Large intestine (tissue), 3 donors: ENCODE results near the gene HIP1. TPM values are rescaled to one million over a fixed set of nuclear protein-coding genes. Genes with fewer than 3 reads are reported as not detected.
"Not testable (repeated sequence)": the region's sequence is repeated elsewhere in the genome, so short reads cannot be mapped to it uniquely, and the experiment has no call there.

Experiments
- DNase-seq, 2 donors: peaks; one replicate each; pipeline versions ENCODE4 v3.0.0 to v3.0.0-alpha.2; 2013
- H3K27ac ChIP-seq: one replicate; pipeline ENCODE4 v1.5.1; 2013; ENCODE audit warnings: low read length
- H3K27me3 ChIP-seq: 2 replicates; pipeline ENCODE4 v1.6.1; 2013; ENCODE audit warnings: low read length; ENCODE audit not compliant: control insufficient read depth, insufficient read depth
- H3K36me3 ChIP-seq: 2 replicates; pipeline ENCODE4 v1.6.1; 2013; ENCODE audit warnings: low read length; ENCODE audit not compliant: control insufficient read depth, insufficient read depth
- H3K4me1 ChIP-seq: one replicate; pipeline ENCODE4 v1.6.1; 2013; ENCODE audit warnings: low read length; ENCODE audit not compliant: control insufficient read depth, insufficient read depth
- H3K4me3 ChIP-seq: one replicate; pipeline ENCODE4 v1.5.1; 2013; ENCODE audit warnings: low read length
- H3K9me3 ChIP-seq: one replicate; pipeline ENCODE4 v1.6.1; 2013; ENCODE audit warnings: mild to moderate bottlenecking, low read depth, low read length, moderate library complexity; ENCODE audit not compliant: control insufficient read depth
- WGBS: methylation state at CpG from one replicate; pipeline ENCODE4 v1.1.5; 2013; ENCODE audit warnings: low lambda C conversion rate; ENCODE audit not compliant: insufficient coverage; 5-methylcytosine and 5-hydroxymethylcytosine counted together
- polyA plus RNA-seq: library from polyadenylated mRNA; unstranded; fragments of 120-200 nt; gene quantifications from one replicate; pipeline ENCODE4 v1.2.1, GENCODE V29; 2013

The HIP1 gene
- polyA plus RNA-seq, 1 donor, result 5.9 TPM

DNA sequence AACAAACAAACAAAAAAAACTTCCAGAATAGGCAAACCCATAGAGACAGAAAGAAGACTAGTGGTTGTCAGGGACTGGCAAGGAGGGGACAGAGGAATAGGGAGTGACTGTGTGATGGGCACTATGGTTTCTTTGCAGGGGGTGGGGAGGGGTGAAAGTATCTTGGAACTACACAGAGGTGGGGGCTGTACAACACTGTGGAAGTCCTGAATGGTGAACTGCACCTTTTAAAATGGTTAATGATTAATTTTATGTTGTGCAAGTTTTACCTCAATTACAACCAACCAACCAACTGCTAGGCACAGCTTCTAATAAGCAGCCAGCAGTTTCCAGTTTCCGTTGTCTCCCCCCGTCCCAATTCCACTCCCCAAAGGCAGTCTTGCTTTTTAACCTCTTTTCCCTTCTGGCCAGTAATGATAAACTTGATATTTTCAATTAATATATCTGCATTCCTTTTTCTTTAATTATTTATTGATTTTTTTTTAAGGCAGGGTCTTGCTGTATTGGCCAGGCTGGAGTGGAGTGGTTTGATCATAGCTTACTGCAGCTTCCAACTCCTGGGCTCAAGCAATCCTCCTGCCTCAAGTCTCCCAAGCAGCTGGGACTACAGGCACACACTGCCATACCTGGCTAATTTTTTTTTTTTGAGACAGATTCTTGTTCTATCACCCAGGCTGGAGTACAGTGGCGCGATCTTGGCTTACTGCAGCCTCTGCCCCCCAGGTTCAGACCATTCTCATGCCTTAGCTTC lies 46.8 kb downstream of the HIP1 start:
- Histone ChIP-seq H3K36me3 (no peaks in the 10 kb centered on the region), H3K4me3 (no peak overlapping the region), H3K27ac (no peak overlapping the region), H3K27me3 (peaks cover 3% of the 10 kb centered on the region), H3K9me3 (no peaks in the 10 kb centered on the region), H3K4me1 (peaks cover 3% of the 10 kb centered on the region)
- no CpG with 5 or more reads among the region's 4 CpGs for WGBS
- DNase-seq, result peak in 1 of 2 donors; percentile 33

DNA sequence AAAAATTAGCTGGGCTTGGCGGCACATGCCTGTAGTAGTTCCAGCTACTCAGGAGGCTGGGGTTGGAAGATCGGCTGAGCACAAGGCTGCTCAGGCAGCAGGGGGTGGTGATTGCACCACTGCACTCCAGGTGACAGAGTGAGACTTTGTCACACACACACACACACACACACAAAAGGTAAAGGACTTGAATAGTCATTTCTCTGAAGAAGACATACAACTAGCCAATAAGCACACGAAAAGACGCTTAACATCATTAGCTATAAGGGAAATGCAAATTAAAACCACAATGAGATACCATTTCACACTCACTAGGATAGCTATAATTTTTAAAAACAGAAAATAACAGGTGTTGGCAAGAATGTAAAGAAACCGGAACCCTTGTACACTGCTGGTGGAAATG lies 48.6 kb downstream of the HIP1 start:
- H3K36me3 ChIP-seq, result no peaks in the 10 kb centered on the region
- 100% methylated on average over 1 of the region's 5 CpGs for WGBS
- no peak for DNase-seq

DNA sequence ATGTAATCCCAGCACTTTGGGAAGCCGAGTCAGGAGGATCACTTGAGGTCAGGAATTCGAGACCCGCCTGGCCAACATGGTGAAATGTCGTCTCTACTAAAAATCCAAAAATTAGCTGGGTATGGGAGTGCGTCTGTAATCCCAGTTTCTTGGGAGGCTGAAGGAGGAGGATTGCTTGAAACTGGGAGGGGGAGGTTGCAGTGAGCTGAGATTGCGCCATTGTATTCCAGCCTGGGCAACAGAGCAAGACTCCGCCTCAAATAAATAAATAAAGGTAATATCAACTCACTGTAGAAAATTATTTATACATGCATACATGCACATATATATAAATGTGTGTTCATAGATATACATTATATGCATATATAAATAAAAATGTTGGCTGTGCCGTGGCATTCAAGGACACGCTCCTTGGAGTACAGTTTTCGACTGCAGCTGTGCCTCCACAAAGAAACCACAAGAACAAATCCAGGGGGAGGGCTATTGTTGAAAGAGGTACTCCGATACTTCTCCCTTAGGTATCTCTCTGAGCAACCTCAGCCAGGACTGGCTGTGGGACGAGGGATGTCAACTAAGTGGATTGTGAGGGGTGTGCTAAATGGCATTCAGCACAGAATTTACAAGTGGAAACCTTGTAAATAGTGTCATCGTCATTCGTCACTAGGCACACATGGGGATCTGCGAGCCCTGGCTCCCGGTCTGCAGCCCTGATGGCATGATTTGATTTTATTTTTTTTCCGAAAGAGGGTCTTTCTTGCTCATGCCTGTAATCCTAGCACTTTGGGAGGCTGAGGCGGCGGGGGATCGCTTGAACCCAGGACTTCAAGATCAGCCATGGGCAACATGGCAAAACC lies 49.3 kb downstream of the HIP1 start:
- no peak overlapping the region for H3K4me3 ChIP-seq
- no peaks in the 10 kb centered on the region for H3K36me3 ChIP-seq
- WGBS, result no CpG with 5 or more reads among the region's 20 CpGs
- H3K9me3 ChIP-seq, result no peaks in the 10 kb centered on the region
- no peak for DNase-seq
- H3K27ac ChIP-seq, result no peak overlapping the region
- H3K27me3 ChIP-seq, result peaks cover 3% of the 10 kb centered on the region
- H3K4me1 ChIP-seq, result peaks cover 3% of the 10 kb centered on the region

More for the DNA sequence above, 48.6 kb downstream of the HIP1 start:
- no peaks in the 10 kb centered on the region for H3K9me3 ChIP-seq
- peaks cover 3% of the 10 kb centered on the region for H3K27me3 ChIP-seq
- H3K4me1 ChIP-seq, result peaks cover 3% of the 10 kb centered on the region
- no peak overlapping the region for H3K4me3 ChIP-seq
- no peak overlapping the region for H3K27ac ChIP-seq

DNA sequence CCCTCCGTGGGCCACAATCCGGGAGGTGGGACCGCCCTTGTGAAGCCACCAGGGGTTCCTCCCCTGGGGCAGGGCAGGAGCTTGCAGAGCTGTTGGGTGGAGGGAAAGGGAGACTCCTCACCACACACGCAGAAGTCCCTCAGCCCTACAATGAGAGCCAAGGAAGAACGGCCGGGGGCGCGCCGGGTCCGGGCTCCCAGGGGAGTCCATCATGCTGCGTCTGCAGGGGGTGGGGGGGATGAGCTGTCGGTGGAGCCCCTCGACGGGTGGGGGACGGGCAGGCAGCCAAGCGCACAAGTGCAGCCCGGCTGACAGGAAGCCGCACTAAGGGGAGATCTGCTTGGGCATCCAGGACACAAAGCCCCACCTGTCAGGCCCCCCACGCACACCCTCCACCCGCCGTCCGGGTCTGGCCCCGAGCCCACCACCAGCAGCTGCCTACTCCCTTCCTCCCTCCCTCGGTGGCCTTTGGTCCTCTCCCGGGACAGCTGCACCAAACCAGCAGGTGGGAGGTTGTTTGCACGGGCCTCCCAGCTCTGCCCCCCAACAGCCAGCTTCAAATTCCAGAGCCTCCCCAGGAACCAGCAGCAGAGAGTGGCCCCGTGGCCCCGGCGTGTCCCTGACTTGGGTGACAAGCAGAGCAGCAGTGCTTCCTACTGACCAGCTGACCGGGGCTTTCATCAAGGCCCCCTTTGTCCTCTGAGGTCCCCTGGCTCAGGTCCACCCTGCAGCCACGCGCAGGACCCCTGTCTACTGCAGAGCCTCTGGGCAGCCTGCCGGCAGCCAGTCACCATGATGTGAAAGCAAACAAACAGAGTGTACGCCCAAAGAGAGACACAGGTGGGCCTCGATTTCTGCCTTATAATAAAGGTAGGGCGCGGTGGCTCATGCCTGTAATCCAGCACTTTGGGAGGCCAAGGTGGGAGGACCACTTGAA lies 50.3 kb downstream of the HIP1 start:
- H3K9me3 ChIP-seq, result no peaks in the 10 kb centered on the region
- H3K27ac ChIP-seq, result no peak overlapping the region
- no peaks in the 10 kb centered on the region for H3K36me3 ChIP-seq
- H3K4me3 ChIP-seq, result no peak overlapping the region
- H3K4me1 ChIP-seq, result peaks cover 3% of the 10 kb centered on the region
- peaks cover 3% of the 10 kb centered on the region for H3K27me3 ChIP-seq
- WGBS, result no CpG with 5 or more reads among the region's 37 CpGs
- peak in 1 of 2 donors; percentile 25 for DNase-seq

DNA sequence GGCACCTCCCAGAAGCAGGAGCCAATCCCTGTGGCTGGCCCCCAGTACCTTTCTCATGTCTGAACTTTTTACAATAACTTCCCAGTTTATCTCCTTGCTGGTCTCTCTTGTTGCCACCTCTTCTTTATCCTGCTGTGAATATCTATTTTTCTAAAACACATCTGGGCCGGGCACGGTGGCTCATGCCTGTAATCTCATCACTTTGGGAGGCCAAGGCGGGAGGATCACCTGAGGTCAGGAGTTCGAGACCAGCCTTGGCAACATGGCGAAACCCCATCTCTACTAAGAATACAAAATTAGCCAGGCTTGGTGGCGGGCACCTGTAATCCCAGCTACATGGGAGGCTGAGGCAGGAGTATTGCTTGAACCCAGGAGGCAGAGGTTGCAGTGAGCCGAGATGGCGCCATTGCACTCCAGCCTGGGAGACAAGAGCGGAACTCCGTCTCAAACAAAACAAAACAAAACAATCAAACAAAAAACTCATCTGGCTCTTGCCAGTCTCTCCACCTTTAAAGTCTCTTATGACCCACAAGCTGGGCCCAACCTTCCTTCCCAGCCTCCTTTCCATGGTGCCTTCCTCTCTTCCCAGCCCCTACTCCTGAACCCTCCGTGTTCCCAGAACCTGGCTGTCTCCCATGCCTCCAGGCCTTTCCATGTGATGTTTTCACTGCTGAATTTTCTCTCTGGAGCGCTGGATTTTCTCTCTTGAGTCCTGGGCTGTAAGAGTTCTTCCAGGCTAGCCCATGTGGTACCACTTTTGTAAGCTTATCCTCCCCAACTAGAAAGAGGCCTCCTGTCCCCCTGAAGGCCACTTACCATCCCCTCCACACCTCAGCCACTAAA lies 51.3 kb downstream of the HIP1 start:
- H3K9me3 ChIP-seq, result no peaks in the 10 kb centered on the region
- no peak for DNase-seq
- H3K36me3 ChIP-seq, result no peaks in the 10 kb centered on the region
- H3K4me1 ChIP-seq, result peaks cover 3% of the 10 kb centered on the region
- 69% methylated on average over 2 of the region's 12 CpGs for WGBS
- peaks cover 3% of the 10 kb centered on the region for H3K27me3 ChIP-seq
- H3K4me3 ChIP-seq, result no peak overlapping the region
- H3K27ac ChIP-seq, result no peak overlapping the region

DNA sequence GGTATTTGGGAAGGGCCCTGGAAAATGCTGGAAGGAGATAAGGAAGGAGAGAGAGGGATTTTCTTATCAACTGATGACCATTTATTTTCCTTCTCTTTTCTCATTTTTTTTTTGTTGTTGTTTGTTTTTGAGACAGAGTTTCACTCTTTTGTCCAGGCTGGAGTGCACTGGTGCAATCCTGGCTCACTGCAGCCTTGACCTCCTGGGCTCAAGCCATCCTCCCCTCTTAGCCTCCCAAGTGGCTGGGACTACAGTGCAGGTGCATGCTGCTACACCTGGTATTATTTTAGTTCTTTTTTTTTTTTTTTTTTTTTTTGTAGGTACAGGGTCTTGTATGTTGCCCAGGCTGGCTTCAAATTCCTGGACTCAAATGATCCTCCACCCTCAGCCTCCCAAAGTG lies 52.2 kb downstream of the HIP1 start:
- Histone ChIP-seq H3K27ac (no peak overlapping the region), H3K4me1 (peaks cover 3% of the 10 kb centered on the region), H3K36me3 (no peaks in the 10 kb centered on the region), H3K27me3 (peaks cover 3% of the 10 kb centered on the region), H3K9me3 (no peaks in the 10 kb centered on the region), H3K4me3 (no peak overlapping the region)
- DNase-seq, result no peak

DNA sequence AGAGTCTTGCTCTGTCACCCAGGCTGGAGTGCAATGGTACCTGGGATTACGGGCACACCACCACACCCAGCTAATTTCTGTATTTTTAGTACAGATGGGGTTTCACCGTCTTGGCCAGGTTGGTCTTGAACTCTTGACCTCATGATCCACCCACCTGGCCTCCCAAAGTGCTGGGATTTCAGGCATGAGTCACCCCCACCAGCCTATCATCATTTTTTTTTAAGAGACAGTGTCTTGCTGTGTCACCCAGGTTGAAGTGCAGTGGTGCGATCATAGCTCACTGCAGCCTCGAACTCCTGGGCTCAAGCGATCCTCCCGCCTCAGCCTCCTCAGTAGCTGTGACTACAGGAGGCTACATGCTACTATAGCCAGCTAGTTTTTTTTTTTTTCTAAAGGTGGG lies 56.7 kb downstream of the HIP1 start:
- H3K4me3 ChIP-seq, DNase-seq, H3K27me3 ChIP-seq, H3K9me3 ChIP-seq, H3K27ac ChIP-seq, H3K36me3 ChIP-seq, H3K4me1 ChIP-seq: not testable (repeated sequence)
- WGBS, result no CpG with 5 or more reads among the region's 6 CpGs

DNA sequence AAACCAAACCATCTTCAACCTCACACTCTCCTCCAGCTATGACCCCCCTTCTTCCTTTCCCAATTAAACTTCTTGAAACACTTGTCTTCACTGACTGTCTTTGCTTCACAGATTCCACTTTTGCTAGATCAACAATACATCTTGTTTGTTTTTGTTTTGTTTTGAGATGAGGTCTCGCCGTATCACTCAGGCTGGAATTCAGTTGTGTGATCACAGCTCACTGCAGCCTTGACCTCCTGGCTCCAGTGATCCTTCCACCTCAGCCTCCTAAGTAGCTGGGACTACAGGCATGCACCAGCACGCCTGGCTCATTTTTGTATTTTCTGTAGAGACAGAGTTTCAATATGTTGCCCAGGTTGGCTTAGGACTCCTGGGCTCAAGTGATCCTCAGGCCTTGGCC lies 59.7 kb downstream of the HIP1 start:
- Histone ChIP-seq H3K27me3 (no peaks in the 10 kb centered on the region), H3K4me3 (no peak overlapping the region), H3K27ac (no peak overlapping the region), H3K4me1 (no peaks in the 10 kb centered on the region), H3K9me3 (peaks cover 5% of the 10 kb centered on the region), H3K36me3 (no peaks in the 10 kb centered on the region)
- WGBS, result no CpG with 5 or more reads among the region's 3 CpGs
- no peak for DNase-seq

DNA sequence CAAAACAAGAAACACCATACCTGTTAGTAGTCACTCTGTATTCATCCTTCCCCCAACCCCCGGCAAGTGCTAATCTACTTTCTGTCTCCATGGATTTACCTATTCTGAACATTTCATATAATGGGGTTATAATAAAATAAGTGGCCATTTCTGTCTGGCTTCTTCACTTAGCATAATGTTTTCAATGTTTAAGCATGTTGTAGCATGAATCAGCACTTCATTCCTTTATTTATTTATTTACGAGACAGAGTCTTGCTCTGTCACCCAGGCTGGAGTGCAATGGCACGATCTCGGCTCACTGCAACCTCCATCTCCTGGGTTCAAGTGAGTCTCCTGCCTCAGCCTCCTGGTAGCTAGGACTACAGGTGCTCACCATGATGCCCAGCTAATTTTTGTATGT lies 69.2 kb downstream of the HIP1 start:
- DNase-seq, result no peak
- no peaks in the 10 kb centered on the region for H3K27me3 ChIP-seq
- no peaks in the 10 kb centered on the region for H3K36me3 ChIP-seq
- H3K4me1 ChIP-seq, result no peaks in the 10 kb centered on the region
- no peak overlapping the region for H3K27ac ChIP-seq
- peaks cover under 1% of the 10 kb centered on the region for H3K9me3 ChIP-seq
- no peak overlapping the region for H3K4me3 ChIP-seq
- WGBS, result 100% methylated on average over 1 of the region's 4 CpGs
